Stomach smooth muscle (tissue), 2 donors: Measurements from ENCODE around the gene POU2AF3.

Experiments
- H3K27ac ChIP-seq: one replicate; pipeline ENCODE4 v1.7.0; 2013; ENCODE audit warnings: mild to moderate bottlenecking, low read length, inconsistent platforms
- H3K27me3 ChIP-seq, 2 donors: one replicate each; pipeline ENCODE4 v1.7.0; 2013; ENCODE audit warnings: low read length in 2 of 2; ENCODE audit not compliant: insufficient read depth in 2 of 2, control insufficient read depth in 1 of 2
- H3K36me3 ChIP-seq, 2 donors: one replicate each; pipeline ENCODE4 v1.7.0; 2013; ENCODE audit warnings: low read length in 2 of 2; ENCODE audit not compliant: control insufficient read depth in 2 of 2, insufficient read depth in 2 of 2
- H3K4me1 ChIP-seq: one replicate; pipeline ENCODE4 v1.7.0; 2013; ENCODE audit warnings: low read length; ENCODE audit not compliant: control insufficient read depth, insufficient read depth
- H3K4me3 ChIP-seq, 2 donors: one replicate each; pipeline ENCODE4 v1.7.0; 2013; ENCODE audit warnings: low read length in 2 of 2
- H3K9ac ChIP-seq, 2 donors: one replicate each; pipeline ENCODE4 v1.7.0; 2013; ENCODE audit warnings: low read length in 2 of 2, mild to moderate bottlenecking in 1 of 2
- H3K9me3 ChIP-seq, 2 donors: one replicate each; pipeline ENCODE4 v1.7.0; 2013; ENCODE audit warnings: low read length in 2 of 2; ENCODE audit not compliant: control insufficient read depth in 2 of 2
- donor health status: healthy.
- donor health status: Pancreatic carcinoma.

POU2AF3 gene

GRCh38 chr11:111329306-111330204 lies 31.2 kb downstream of the POU2AF3 start:
- no peak overlapping the region for H3K4me3 ChIP-seq
- H3K27ac ChIP-seq: no peak overlapping the region
- H3K36me3 ChIP-seq: no peaks in the 10 kb centered on the region
- peaks cover 30% of the 10 kb centered on the region for H3K4me1 ChIP-seq
- no peak overlapping the region for H3K9ac ChIP-seq
- H3K27me3 ChIP-seq: no peaks in the 10 kb centered on the region
- no peaks in the 10 kb centered on the region for H3K9me3 ChIP-seq

- H3K36me3 ChIP-seq: no peaks in the 10 kb centered on the region
Observed at GRCh38 chr11:111330234-111330893, 32.0 kb downstream of the POU2AF3 start.

GRCh38 chr11:111331711-111332479 lies 33.5 kb downstream of the POU2AF3 start:
- Histone ChIP-seq H3K4me1 (peaks cover 32% of the 10 kb centered on the region), H3K9ac (no peak overlapping the region), H3K9me3 (no peaks in the 10 kb centered on the region), H3K27me3 (no peaks in the 10 kb centered on the region), H3K27ac (peak overlapping the region; percentile 31), H3K4me3 (no peak overlapping the region), H3K36me3 (no peaks in the 10 kb centered on the region)

More at GRCh38 chr11:111330234-111330893, 32.0 kb downstream of the POU2AF3 start:
- no peaks in the 10 kb centered on the region for H3K27me3 ChIP-seq
- H3K4me3 ChIP-seq: no peak overlapping the region
- H3K27ac ChIP-seq: no peak overlapping the region
- no peaks in the 10 kb centered on the region for H3K9me3 ChIP-seq
- no peak overlapping the region for H3K9ac ChIP-seq
- peaks cover 32% of the 10 kb centered on the region for H3K4me1 ChIP-seq

DNA sequence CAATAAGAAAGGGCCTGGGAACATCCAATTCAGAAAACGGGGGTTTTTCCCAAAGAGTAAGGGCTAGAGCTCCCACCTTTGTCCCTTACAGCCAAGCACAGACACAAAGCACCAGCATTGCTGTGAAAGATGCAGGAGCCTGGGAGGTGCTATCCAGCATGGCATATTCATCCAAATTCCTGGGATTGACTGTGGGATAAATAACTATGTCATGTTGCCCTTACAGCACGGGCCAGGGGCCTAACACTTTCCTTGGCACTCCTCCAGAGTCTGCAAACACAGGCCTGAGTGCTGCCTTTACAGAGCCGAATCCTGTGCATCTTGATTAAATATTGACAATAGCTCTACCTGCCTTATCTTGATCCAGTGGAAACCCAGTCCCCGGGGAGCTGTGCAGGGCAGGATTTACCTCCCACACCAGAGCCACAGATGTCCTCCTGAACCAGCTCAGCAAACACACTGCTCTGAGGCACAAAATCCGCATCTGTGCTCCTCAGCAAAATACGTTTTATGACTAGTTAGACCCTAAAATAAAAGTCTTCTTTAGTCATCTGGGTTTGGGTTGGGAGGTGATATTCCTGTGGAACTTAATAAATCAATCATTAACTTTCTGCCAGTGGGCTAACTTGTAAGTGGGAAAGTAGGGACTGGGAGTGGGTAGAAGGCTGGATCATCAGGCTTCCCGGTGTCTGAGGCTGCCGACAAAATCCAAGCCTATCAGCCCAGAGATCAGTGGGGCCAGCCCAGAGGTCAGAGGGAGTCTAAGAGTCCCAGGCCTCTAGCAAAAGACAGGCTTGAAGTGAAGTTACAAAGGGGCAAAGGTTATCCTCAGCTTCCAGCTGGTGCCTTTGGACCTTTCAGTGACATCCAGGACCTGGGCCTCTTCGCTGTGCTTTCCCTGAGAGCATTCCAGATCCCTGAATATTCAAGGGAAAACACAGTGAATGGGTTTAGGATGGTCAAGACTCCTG lies 36.5 kb downstream of the POU2AF3 start:
- H3K27ac ChIP-seq: no peak overlapping the region
- peaks cover 27% of the 10 kb centered on the region for H3K4me1 ChIP-seq
- H3K27me3 ChIP-seq: no peaks in the 10 kb centered on the region

DNA sequence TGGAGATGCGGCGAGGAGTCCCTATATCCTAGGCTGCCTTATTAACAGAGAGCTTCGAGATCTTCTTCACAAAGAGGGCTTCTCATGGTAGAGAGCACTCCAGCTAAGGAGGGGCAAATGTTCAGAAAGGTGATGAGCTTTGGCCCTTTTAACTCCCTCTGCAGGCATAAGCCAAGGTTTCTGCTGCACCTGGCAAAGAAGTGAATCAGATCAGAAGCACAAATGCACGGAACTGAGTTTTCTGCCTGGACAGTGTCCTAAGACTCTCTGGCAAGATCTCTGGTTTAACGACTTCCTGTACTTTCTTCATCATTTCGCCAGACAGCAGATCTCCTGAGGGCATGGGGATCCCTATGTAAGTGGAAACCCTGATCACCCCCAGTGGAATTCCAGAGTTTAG lies 37.2 kb downstream of the POU2AF3 start:
- no peaks in the 10 kb centered on the region for H3K9me3 ChIP-seq
- no peaks in the 10 kb centered on the region for H3K27me3 ChIP-seq
- H3K4me1 ChIP-seq: peaks cover 20% of the 10 kb centered on the region
- H3K36me3 ChIP-seq: no peaks in the 10 kb centered on the region
- H3K9ac ChIP-seq: no peak overlapping the region
- H3K27ac ChIP-seq: no peak overlapping the region
- no peak overlapping the region for H3K4me3 ChIP-seq

More for the DNA sequence above, 36.5 kb downstream of the POU2AF3 start:
- Histone ChIP-seq H3K36me3 (no peaks in the 10 kb centered on the region), H3K4me3 (no peak overlapping the region), H3K9me3 (no peaks in the 10 kb centered on the region), H3K9ac (no peak overlapping the region)

DNA sequence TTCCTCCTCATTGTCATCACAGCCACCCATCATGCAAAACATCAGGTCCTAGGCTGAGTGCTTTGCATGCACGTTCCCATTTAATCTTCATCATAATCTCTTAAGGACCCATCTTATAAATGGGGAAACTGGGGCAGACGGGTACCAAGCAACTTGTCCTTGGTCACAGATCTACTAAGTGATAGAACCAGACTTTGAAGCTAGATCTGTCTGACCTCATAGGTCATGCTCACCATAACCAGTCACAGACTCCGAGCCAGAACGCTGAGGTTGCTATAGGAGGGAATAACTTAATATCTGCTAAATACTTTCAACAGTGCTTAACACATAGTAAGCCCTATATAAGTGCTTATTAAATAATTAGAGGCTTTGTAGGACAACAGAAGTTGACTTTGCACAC lies 37.7 kb downstream of the POU2AF3 start:
- Histone ChIP-seq H3K9me3 (no peaks in the 10 kb centered on the region), H3K4me3 (no peak overlapping the region), H3K36me3 (no peaks in the 10 kb centered on the region), H3K27ac (no peak overlapping the region), H3K27me3 (no peaks in the 10 kb centered on the region), H3K9ac (no peak overlapping the region), H3K4me1 (peaks cover 16% of the 10 kb centered on the region)

DNA sequence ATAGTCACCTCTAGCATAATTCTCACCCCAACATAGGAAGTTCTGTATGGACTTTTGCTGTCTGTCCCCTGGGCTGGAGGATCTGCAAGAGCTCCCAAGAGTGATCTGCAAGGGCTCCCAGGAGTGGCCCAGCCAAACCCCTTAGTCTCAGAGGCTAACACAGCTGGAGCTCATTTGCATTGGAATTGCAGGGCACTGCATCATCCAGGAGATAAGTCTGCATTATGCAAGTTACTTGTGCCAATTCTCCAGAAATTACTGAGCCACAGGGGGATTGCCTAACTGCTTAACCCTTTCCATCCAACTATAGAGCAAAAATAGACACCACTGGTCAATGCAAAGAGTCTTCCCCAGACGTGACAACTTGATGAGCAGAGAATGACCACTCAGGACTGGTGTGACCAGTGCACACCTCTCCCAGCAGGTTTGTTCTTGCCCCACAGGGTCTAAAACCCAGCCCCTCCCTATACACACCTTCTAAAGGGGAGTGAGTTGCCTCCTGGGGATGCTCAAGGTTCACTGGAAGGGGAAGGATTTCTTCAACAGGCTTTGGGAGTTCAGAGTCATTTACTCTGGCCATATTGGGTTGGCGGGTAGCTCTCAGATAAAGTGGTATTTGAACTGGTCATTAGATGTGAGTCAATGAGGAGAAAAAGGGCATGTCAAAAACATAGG lies 38.4 kb downstream of the POU2AF3 start:
- Histone ChIP-seq H3K4me1 (peaks cover 11% of the 10 kb centered on the region), H3K27ac (no peak overlapping the region), H3K9ac (no peak overlapping the region), H3K36me3 (no peaks in the 10 kb centered on the region), H3K9me3 (no peaks in the 10 kb centered on the region), H3K4me3 (no peak overlapping the region), H3K27me3 (no peaks in the 10 kb centered on the region)

DNA sequence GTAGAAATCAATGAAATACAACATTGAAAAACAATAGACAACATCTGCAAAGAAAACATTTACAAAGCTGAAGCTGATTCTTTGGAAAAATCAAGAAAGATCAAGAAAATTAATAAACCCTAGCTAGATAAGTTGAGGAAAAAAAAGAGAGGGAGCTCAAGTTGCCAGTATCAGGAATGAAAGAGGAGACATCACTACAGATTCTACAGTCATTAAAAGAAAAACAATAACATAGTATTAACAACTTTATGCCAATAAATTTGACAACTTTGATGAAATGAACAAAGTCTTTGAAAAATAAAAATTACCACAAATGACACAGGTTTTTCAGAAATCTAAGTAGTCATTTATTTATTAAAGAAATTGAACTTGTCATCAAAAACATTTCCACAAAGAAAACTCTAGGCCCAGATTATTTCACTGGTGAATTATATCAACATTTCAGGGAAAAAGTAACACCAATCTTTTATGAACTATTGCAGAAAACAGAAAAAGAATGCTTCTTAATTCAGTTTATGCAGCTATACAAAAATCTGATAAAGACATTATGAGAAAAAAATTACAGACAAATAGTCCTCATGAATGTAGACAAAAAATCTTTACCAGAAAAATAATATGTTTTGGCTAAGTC lies 41.5 kb downstream of the POU2AF3 start:
- no peaks in the 10 kb centered on the region for H3K27me3 ChIP-seq
- no peak overlapping the region for H3K9ac ChIP-seq
- no peaks in the 10 kb centered on the region for H3K9me3 ChIP-seq

GRCh38 chr11:111342329-111342728 lies 44.0 kb downstream of the POU2AF3 start:
- H3K36me3 ChIP-seq: no peaks in the 10 kb centered on the region
- H3K27ac ChIP-seq: no peak overlapping the region
- H3K4me3 ChIP-seq: no peak overlapping the region
- H3K4me1 ChIP-seq: no peaks in the 10 kb centered on the region
- no peaks in the 10 kb centered on the region for H3K9me3 ChIP-seq
- H3K9ac ChIP-seq: no peak overlapping the region
- no peaks in the 10 kb centered on the region for H3K27me3 ChIP-seq

More for the DNA sequence above, 41.5 kb downstream of the POU2AF3 start:
- Histone ChIP-seq H3K4me1 (peaks cover under 1% of the 10 kb centered on the region), H3K36me3 (no peaks in the 10 kb centered on the region), H3K4me3 (no peak overlapping the region), H3K27ac (no peak overlapping the region)
